HepG2 (cell line): ENCODE results near the gene C16orf87. TPM values are rescaled to one million over a fixed set of nuclear protein-coding genes. Genes with fewer than 3 reads are reported as not detected.

ENCODE experiments used
- BORCS8-MEF2B ChIP-seq: sonication (generic); formaldehyde crosslinking; IDR thresholded peaks from 2 replicates; pipeline ENCODE4 v1.8.0; 2022; ENCODE audit warnings: mild to moderate bottlenecking, missing genetic modification reagents
- CHCHD3 ChIP-seq: sonication (generic); formaldehyde crosslinking; IDR thresholded peaks from 2 replicates; pipeline ENCODE4 v1.8.0; 2022; ENCODE audit warnings: mild to moderate bottlenecking, missing genetic modification reagents, moderate library complexity
- HHEX ChIP-seq: IDR thresholded peaks from 2 replicates; pipeline ENCODE4 v1.6.1; 2016; ENCODE audit warnings: control low read depth
- HOMEZ ChIP-seq: IDR thresholded peaks from 2 replicates; pipeline ENCODE4 v1.6.1; 2016; ENCODE audit warnings: low read depth
- MED1 ChIP-seq: sonication (generic); formaldehyde crosslinking; IDR thresholded peaks from 2 replicates; pipeline ENCODE4 v1.4.0; 2020; ENCODE audit warnings: missing genetic modification reagents
- PRDM15 ChIP-seq: sonication (generic); formaldehyde crosslinking; IDR thresholded peaks from 2 replicates; pipeline ENCODE4 v1.4.0; 2020; ENCODE audit warnings: missing genetic modification reagents
- TMF1 ChIP-seq: sonication (generic); formaldehyde crosslinking; IDR thresholded peaks from 2 replicates; pipeline ENCODE4 v1.8.1; 2022; ENCODE audit warnings: low read depth, missing genetic modification reagents
- TP53 ChIP-seq: sonication (generic); formaldehyde crosslinking; conservative IDR thresholded peaks from 2 replicates; pipeline ENCODE4 v1.4.0; 2020; ENCODE audit warnings: missing genetic modification reagents
- ZBTB10 ChIP-seq: sonication (generic); formaldehyde crosslinking; IDR thresholded peaks from 2 replicates; pipeline ENCODE4 v1.4.0; 2020; ENCODE audit warnings: missing genetic modification reagents, borderline replicate concordance
- ZFP1 ChIP-seq: IDR thresholded peaks from 2 replicates; pipeline ENCODE4 v1.6.1; 2016
- ZNF12 ChIP-seq: sonication (generic); formaldehyde crosslinking; IDR thresholded peaks from 2 replicates; pipeline ENCODE4 v1.5.0; 2020; ENCODE audit warnings: missing genetic modification reagents
- ZNF800 ChIP-seq: sonication (generic); formaldehyde crosslinking; IDR thresholded peaks from 2 replicates; pipeline ENCODE4 v1.4.0; 2020; ENCODE audit warnings: missing genetic modification reagents
- ZXDC ChIP-seq: sonication (generic); formaldehyde crosslinking; IDR thresholded peaks from 2 replicates; pipeline ENCODE4 v1.5.0; 2020; ENCODE audit warnings: mild to moderate bottlenecking, missing genetic modification reagents
- polyA plus RNA-seq, 8 experiments: library from polyadenylated mRNA; depleted of rRNA in 3 of 8; stranded (reverse) in 7 of 8; unstranded in 1 of 8; fragments of >200 nt; fragmentation: Illumina TruSeq in 4 of 8; extraction: Trizol in 4 of 8; gene quantifications; 2 replicates each; pipeline versions ENCODE4 v1.2.1 to v1.2.3, GENCODE V29; 2011 to 2016; ENCODE audit warnings: low read depth in 4 of 8, missing spikeins in 1 of 8, mixed read lengths in 1 of 8; ENCODE audit not compliant: insufficient read depth in 1 of 8
- total RNA-seq, 5 experiments: library from RNA; depleted of rRNA; stranded (reverse); fragments of >200 nt; fragmentation: Illumina TruSeq; extraction: Trizol; gene quantifications; 2 replicates each; pipeline ENCODE4 v1.2.3, GENCODE V29; 2016; ENCODE audit warnings: low read depth in 1 of 5

C16orf87 gene
- total and polyA plus RNA-seq, 2 of the 13 experiments (the other 11 are each of a cell fraction or from before 2014, with no cell fraction given): 8.6 to 19.5 TPM

GRCh38 chr16:46746821-46747776, 83.9 kb downstream of the C16orf87 start (continued):
- no peak for TF ChIP-seq PRDM15 (CRISPR knock-in tag)
- TF ChIP-seq TMF1 (CRISPR knock-in tag): no peak
- 0 out of 2 replicates have a peak, but pooled peaks have one; percentile 27 for TF ChIP-seq HOMEZ
- TF ChIP-seq HHEX (CRISPR knock-in tag): no peak
- no peak for TF ChIP-seq ZNF800
- no peak for TF ChIP-seq ZNF12 (CRISPR knock-in tag)
- TF ChIP-seq BORCS8-MEF2B (CRISPR knock-in tag): peak; percentile 15; the same call in 1 of the 2 replicates
- no peak for TF ChIP-seq ZXDC (CRISPR knock-in tag)
- no peak for TF ChIP-seq ZBTB10
- no peak for TF ChIP-seq TP53 (CRISPR knock-in tag)
- no peak for TF ChIP-seq ZFP1 (CRISPR knock-in tag)
- no peak for TF ChIP-seq CHCHD3
- no peak for TF ChIP-seq MED1 (CRISPR knock-in tag)
